GM19455 (cell line): Measurements from ENCODE around the gene PTPRD.

Experiments used
- ATAC-seq: cut with Tn5 transposase; IDR thresholded peaks from one replicate; pipeline ENCODE4 v1.9.1; 2021; ENCODE audit not compliant: unreplicated experiment

Gene PTPRD

DNA sequence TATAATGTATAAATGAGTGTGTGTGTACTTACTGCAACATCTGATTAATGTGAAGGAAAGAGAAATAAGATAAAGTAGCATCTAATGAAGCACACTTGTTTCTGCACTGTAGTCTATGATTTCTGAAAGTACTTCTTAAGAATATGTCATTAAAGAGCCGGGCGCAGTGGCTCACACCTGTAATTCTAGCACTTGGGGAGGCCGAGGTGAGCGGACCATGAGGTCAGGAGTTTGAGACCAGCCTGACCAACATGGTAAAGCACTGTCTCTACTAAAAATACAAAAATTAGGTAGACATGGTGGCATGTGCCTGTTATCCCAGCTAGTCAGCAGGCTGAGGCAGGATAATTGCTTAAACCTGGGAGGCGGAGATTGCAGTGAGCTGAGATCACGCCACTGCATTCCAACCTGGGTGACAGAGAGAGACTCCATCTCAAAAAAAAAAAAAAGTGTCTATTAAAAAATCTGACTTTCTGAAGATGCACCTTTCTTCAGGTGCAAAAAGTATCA lies 556.9 kb downstream of the PTPRD start:
- ATAC-seq: no peak

DNA sequence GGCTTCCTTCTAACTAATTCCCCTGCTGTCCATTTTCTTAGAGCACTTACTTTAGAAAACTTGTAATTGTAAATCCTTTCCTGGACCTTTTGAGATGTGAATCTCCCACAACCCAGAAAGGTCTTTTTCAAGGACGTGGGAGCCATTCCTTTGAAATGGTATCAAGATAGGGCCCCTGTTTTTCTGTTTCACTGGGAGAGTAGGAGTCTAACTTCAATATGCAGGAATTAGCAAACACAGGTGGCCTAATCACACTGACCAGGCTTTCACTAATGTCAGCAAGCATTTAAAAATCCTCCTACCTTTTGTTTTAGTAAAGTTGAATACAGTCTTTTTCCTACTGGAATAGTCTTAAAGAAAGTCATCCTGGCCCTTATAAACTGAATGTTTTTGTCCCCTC lies 558.3 kb downstream of the PTPRD start:
- no peak for ATAC-seq

DNA sequence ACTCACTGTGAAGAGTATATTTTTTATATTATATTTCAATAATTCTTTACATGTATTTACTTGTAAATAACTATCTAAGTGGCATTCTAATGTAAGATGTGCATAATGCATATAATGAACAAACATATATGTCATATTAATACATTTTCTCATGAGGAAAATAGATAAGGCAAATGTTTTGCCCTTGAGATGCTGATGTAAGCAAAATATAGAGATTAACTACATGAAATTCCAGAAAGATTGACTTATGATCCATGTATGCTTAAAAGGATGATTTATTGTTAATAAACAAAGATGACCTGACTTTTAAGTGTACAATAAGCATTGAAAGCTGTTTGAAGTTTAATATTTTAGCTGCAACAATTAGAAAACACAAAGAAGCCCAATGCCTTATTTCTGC lies 559.9 kb downstream of the PTPRD start:
- no peak for ATAC-seq

DNA sequence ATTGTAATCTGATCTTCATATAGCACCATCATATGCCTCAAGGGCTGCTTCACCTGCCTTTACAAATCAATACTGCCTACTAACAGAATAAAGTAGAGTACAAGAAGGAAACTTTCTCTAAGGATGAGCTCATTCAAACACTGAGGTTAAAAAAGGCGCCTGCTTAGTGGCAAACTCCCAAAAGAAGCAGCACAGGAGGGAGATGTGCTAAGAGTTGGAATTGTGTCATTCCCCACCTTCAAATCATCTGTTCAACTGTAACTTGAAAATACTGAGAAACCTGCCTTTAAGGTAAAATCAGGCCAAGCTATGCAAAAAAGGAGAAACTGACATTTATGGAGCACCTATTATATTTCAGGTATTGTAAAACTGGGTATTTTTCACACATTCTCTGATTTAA lies 560.6 kb downstream of the PTPRD start:
- no peak for ATAC-seq

DNA sequence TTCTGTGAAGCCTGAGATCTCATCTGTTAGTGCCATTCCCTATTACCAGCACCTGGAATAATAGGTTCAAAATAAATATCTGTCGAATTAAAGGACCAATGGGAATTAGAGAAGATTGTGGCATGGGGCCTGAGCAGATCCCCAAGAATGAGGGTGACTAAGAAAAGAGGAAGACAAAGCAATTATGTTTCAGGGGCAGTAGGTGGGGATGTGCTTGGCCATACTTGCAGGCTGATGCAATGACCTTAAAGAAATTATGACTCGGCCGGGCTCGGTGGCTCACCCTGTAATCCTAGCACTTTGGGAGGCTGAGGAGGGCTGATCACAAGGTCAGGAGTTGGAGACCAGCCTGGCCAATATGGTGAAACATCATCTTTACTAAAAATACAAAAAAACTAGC lies 562.8 kb downstream of the PTPRD start:
- ATAC-seq: no peak

DNA sequence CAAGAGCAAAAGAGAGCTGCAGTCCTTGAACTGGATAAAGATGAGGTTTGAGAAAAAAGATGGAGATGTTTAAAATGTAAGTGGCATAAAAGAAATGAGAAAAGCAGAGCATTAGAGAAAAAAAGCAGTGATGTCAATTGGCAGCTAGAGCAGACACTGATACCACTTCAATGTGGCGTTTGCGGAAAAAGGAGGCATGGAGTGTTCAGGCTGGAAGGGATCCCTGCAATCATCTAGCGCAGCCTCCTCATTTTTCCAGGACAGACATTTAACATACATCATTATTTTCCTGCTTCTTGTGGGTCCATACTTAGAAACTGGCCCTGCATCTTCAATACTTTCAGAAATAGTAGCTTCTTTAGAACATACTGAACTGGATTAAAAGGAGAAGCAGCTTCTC lies 563.8 kb downstream of the PTPRD start:
- no peak for ATAC-seq

DNA sequence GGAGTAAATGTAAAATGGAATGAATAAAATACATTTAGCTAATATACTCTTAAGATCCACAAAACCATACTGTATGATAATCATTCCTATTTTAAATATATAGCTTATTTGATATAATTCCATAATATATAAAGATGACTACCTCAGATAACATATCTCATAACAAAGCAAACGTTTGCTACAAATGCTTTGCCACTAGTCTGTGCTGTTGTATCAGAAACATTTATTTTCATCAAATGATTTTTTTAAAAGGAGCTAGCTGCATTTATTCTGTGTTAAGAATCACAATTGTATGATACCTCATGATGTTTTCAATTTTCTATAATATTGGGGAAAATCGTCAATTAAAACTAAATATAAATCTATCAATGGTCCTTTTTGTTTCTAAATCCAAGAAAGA lies 567.2 kb downstream of the PTPRD start:
- ATAC-seq: no peak

DNA sequence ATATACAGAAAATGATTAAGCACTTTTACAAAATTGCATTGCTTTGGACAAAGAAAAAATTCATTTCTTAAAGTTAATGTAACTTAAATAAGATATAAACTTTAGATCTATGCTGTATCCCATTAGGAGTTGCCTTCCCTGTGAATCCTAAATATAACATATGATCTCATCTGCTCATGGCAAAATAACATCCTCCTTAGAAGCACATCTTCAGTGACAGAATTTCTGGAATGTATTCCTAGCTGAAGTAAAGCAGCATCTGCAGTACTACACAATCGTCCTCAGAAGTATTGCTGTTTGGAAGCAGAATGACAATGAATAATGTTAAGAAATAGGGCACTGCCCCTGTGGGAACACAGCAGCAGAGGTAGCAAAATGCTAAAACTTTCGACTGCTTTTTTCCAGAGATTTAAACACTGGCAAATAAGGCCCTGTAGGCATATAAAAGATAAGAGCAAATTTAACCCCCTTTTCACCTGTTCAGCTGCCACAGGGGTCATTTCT lies 571.0 kb downstream of the PTPRD start:
- no peak for ATAC-seq

DNA sequence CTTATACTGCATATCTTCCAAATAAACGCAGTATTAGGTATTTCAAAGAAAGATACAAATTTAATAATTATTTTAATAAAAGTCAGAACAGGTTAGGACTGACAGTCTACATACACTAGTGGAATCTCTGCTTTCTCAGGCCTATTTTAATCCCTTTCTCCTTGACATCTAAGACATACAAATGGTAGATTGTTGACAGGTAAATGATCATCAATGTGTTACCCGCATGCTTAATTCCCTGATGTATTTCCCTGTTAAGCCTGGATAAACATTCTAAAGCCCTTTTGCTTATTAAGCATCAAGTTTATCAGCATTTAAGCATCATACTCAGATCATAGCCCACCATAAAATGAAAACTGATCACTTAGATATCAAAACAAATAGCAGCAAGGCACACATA lies 576.7 kb downstream of the PTPRD start:
- ATAC-seq: no peak

DNA sequence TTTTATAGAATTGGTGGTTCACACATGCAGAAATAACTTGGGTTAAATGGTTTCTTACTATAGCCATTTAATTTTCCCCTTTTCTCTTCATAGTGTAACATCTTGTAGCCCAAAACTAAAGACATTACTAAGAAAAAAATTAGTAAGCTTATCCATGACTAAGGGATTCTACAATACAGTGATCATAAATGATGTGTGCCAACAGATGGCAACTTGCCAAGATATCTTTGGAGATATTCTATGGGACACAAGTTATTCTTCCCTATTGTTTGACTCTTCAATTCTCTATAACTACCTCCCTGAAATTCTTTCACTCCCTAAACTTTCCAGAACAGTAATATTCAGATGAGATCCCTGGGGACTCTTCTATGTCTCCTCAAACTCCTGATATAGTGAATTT lies 580.6 kb downstream of the PTPRD start:
- ATAC-seq: no peak

DNA sequence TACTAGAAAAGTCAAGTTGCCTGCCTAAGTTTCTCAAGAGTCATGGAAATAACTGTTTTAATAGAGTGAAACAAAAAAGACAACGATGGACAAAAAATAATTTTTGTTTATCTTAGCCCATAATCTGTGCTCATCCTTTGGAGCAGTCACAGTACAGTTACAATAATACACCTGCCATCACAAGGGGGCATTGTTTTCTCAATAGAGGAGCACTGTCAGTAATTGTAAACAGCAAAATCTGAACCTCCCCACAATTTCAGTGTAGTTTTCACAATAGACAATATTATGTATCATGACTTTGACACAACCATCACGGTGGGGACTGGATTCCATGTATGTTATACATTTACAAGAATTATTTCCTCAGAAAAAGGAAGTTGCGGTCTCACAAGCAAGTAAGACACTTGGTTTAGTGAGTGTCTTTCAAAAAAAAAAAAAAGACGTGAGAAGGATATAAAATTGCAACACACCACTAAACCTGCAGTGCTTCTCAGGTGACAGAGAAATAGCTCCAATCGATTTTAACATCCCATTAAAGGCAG lies 586.3 kb downstream of the PTPRD start:
- no peak for ATAC-seq

DNA sequence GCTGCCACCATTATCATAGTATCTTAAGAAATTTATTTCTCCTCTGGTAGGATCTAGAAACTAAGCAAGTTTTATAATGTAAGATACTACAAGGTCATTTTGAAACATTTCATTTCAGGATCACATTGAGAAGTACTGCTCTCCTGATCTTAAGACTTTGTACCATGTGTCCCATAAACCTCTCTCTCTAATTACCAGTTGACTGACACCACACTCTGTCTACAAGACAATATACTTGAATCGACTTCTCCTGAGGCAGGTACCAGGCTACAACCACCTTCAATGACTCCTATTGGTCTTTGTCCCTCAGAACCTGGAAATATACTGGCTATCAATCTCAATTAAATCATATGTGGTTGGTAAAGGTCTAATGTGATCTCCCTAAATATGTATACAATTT lies 597.0 kb downstream of the PTPRD start:
- no peak for ATAC-seq

DNA sequence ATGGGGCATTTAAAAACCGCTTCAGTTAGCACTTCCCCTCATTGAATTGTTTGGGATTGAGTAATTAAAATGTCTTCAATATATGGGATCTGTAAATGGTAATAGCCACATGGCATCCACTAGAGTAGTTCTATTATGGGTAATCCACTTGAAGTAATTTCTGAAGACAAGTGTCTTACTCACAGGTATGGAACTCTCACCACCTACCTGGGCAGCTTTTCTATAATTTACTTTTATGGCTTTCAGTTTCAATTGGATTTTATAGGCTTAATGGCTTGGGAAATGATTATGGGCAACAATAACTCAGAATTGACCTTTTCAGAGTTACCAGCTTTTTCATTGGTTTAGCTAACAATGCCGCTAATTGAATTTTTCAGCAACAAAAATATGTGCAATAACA lies 597.9 kb downstream of the PTPRD start:
- no peak for ATAC-seq

DNA sequence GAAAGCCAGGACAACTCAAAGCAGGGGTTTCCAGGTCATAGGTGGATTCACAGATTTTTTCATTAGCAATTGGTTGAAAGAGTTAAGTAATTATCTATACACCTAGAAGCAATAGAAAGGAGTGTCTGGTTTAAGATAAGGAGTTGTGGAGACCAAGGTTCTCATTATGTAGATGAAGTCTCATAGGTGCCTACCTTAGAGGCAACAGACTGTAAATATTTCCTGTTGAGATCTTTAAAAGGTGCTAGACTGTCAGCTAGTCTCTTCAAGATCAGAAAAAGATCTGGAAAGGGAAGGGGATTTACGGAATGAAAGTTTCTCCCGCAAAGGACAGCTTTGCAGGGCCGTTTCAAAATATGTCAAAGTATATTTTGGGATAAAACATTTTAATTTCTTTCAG lies 603.4 kb downstream of the PTPRD start:
- ATAC-seq: no peak

DNA sequence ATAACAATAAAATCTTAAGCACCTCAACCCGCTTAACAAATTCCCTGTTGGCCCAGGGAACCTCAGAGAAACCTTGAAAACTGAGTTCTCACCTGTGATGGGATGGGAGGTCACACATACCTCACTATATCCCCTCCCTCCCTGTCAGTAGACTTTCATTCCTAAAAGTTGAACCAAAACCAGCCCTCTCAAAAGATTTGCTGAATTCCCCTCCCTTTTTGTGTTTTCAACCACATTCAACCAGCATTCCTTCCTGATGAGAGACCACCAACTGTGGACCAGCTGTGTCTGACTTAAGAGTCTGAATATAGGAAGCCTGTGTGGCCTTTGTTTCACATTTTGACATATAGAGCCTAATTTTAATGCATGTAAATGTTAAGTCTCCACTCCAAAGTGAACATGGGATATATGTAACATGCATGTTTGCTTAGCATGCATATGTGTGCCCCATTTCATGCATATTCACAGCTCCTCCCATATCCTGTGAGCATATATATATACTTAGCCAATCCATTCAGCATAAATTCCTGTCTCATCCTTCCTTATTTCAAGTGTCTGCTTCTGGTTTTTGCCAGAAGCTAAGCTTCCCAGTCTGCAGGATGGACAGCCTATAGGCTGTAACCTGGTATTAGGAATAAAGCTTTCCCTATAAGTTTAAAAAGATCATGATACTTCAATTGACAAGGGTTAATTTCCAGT lies 604.6 kb downstream of the PTPRD start:
- ATAC-seq: no peak

DNA sequence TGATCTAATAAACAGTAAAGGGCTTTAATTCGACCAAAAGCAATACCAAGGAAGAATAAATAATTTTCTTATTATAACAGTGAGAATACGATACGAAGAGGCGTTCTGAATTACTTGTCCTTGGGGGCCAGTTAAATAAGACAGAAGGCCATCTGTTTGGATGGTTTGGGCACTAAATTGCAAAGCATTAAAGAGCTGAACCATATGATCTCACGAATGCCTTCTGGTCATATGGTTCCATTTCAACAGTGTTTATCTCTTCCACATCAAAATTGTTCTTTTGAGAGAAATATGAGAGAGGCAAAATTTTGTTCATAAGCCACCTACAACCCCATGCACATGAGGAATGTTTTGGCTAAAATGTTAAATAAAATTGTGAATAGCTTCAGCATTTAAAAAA lies 605.4 kb downstream of the PTPRD start:
- ATAC-seq: no peak

DNA sequence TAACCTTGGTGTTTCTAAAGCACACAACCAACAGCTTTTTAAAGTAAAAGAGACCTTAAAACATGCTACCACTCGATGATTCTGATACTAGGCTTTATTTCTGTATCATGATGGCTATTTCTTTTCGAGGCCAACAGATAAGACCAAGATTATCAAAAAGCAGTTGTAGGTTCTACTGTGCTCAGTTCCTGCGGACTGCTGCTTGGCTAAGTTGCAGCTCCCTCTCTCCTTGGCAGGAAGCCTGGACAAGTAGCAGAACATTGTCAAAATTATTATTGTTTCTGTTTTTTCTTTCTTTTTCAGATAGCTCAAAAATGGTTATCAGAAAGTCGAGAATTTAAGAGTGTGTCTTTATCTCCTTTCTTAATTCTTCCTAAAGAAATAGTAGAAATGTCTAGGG lies 607.6 kb downstream of the PTPRD start:
- no peak for ATAC-seq

DNA sequence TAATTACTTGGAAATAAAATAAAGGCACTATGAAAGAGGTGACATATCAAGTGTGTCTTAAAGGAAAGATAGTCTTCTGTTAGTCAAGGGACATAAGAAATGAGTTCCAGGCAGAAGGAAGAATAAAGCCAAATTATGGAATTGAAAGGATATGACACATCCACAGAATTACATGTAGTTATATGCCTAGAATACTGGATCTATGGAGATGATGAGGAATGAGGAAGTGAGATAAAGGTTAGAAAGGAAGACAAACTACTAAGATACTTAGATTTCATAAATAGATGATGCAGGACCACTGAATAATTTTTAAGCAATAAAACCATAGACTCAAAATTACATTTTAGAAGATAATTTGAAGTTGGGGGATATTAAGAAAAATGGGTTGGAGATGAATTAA lies 609.8 kb downstream of the PTPRD start:
- ATAC-seq: no peak

DNA sequence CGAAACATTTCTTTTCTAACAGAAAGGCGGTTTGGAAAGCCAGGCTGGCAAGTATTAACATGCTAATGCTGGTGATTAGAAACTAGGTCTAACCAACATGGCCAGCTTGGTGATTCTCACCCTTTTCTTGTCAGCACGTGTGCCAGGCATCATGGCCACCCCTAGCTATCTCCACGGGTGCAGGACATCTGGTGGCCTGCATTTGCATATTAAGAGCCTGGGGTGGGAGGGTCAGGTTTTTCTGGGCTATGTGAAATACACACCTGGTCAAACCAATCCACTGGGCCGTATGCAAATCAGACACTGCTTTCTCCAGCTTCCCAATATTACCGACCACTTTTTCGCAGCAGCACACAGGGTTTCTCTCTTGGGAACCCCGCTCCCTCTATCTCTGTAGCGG lies 612.1 kb downstream of the PTPRD start:
- no peak for ATAC-seq

DNA sequence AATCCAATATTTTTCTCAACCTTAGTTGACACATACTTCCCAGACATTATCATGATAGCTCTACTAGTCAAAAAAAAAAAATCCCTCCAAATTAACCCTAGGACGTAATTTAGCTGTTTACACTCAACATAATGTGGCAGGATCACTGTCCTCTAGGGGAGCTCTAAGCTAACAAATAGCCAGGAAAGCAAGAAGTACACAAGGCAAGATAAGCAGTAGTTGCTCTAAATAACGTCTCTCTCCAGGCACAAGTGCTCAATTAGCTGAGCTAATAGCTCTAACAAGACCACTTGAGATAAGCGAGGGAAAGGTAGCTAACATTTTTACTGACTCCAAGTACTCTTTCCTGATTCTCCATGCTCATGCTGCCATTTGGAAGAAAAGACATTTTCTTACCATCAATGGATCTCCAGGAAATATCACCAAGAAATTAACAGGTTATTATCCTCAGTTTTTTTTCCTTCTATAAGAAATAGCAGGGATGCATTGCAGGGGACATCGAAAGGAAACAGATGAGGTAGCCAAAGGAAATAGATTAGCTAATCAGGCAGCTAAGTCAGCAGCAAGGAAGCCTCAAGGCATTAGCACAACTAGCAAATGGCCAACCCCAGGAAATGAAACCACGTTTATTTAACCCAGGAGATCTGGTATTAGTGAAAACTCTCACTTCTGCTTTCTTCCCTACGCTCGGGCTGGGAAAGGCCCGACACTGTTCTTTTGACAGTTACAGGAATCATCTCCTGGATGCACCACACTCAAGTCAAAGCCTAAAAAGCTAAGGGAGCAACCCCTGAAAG lies 614.1 kb downstream of the PTPRD start:
- no peak for ATAC-seq

DNA sequence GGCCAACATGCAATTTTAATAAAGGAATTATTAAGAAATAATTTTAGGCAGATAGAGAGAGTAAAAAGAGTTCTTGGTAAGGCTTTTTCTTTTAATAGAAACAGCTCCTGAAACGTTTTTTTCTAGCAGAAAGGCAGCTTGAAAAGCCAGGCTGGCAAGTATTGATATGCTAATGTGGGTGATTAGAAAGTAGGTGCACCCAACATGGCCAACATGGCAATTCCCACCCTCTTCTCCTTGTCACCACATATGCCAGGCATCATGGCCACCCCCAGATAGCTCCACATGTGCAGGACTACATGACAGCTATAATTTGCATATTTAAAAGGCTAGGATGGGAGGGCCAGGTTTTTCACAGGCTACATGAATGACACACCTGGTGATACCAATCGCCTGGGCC lies 615.2 kb downstream of the PTPRD start:
- no peak for ATAC-seq

DNA sequence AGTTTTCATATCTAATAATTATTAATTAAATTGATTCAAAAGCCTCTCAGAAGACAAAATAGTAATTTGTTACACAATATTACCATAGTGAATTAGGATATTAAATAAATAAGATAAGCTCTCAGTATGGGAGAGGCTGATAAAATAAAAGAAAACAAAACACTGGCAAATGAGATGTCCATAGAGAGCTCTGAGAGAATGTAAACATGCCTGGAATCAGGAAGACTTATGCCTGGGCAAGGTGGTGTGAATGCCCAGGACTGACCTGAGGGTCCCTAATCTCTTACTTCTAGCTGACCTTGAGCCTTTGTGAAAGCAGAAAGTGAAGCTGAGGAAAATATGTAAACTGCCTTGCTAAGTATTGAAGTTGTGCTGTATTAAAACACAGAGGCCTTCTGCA lies 616.5 kb downstream of the PTPRD start:
- ATAC-seq: no peak
